Keratinocyte (primary cell): Measurements from ENCODE around the gene IPPK.

Experiments used
- EZH2 ChIP-seq: IDR thresholded peaks from one replicate; pipeline ENCODE4 v1.6.1; 2012; ENCODE audit warnings: inconsistent platforms, mild to moderate bottlenecking, low read length, moderate library complexity
- TF ChIP-seq, protein P1 (sequence below), 3 experiments: IDR thresholded peaks in 1 of 3; conservative IDR thresholded peaks in 1 of 3; optimal IDR thresholded peaks in 1 of 3; 2 replicates in 2 of 3; 3 replicates in 1 of 3; pipeline versions ENCODE3 to v1.5.1; 2011; ENCODE audit warnings: low read length in 3 of 3, mild to moderate bottlenecking in 3 of 3, moderate library complexity in 2 of 3, control low read depth in 1 of 3, inconsistent platforms in 1 of 3; ENCODE audit not compliant: insufficient read depth in 2 of 3; ENCODE audit errors: extremely low read depth in 1 of 3

DNA sequence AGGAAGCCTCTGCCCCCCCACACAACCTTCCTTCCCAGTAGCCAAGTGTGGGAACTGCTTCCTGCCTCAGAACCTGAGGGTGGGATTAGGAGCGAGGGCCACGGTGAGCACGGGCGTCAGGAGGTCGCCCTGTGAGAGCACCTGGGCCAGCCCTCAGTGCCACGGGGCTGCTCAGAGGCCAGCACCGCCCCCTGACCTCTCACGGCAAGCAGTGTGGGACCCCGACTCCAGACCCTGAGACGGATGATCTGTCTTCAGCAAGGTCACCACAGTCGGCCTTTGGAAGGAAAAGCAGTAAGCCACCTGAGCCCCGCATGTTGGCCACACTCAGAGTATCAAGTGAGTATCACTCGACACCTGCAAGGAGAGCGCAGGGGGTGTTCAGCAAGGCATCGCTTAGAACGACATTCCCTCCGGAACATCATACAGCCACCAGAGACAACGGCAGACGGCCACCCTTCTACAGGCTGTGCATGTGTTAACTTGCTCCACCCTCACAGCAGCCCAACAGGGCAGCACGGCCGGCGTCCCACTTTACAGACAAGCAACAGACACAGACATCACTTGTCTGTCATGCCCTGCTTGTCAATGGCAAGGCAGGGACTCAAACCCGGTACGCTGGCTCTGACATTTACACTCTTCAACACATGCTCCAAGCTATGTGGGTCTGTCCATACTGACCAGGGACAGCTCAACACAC, 50.2 kb downstream of the IPPK start:
- no peak for TF ChIP-seq EZH2
- TF ChIP-seq, protein P1, sequence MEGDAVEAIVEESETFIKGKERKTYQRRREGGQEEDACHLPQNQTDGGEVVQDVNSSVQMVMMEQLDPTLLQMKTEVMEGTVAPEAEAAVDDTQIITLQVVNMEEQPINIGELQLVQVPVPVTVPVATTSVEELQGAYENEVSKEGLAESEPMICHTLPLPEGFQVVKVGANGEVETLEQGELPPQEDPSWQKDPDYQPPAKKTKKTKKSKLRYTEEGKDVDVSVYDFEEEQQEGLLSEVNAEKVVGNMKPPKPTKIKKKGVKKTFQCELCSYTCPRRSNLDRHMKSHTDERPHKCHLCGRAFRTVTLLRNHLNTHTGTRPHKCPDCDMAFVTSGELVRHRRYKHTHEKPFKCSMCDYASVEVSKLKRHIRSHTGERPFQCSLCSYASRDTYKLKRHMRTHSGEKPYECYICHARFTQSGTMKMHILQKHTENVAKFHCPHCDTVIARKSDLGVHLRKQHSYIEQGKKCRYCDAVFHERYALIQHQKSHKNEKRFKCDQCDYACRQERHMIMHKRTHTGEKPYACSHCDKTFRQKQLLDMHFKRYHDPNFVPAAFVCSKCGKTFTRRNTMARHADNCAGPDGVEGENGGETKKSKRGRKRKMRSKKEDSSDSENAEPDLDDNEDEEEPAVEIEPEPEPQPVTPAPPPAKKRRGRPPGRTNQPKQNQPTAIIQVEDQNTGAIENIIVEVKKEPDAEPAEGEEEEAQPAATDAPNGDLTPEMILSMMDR (optimal IDR thresholded peaks at IDR 0.05 in 1 of 3, IDR thresholded peaks at IDR 0.05 in 1 of 3, conservative IDR thresholded peaks at IDR 0.05 in 1 of 3; ENCODE audit: extremely low read depth in 1 of 3, insufficient read depth in 2 of 3, low read length in 3 of 3): no peak
